Neuron (in vitro differentiated cells): ENCODE measurements around the gene TNFRSF19.
A peak's percentile ranks its signal among the peaks of the same experiment; 100 is the strongest.
"Not testable (repeated sequence)": the region's sequence is repeated elsewhere in the genome, so short reads cannot be mapped to it uniquely, and the experiment has no call there.

ENCODE experiments used
- H2AFZ ChIP-seq: one replicate; pipeline ENCODE4 v1.6.1; 2013; ENCODE audit warnings: low read depth, mild to moderate bottlenecking, inconsistent platforms, low read length, moderate library complexity
- H3K27me3 ChIP-seq: one replicate; pipeline ENCODE4 v1.6.1; 2013; ENCODE audit warnings: low read length; ENCODE audit not compliant: insufficient read depth
- H3K36me3 ChIP-seq: one replicate; pipeline ENCODE4 v1.6.1; 2013; ENCODE audit warnings: low read length; ENCODE audit not compliant: insufficient read depth
- H3K4me1 ChIP-seq: one replicate; pipeline ENCODE4 v1.6.1; 2013; ENCODE audit warnings: low read length; ENCODE audit not compliant: insufficient read depth
- H3K4me3 ChIP-seq: 2 replicates; pipeline ENCODE4 v1.5.1; 2013; ENCODE audit warnings: mild to moderate bottlenecking, low read length, moderate library complexity
- H3K9me3 ChIP-seq: one replicate; pipeline ENCODE4 v1.6.1; 2013; ENCODE audit warnings: low read length

Gene TNFRSF19

DNA sequence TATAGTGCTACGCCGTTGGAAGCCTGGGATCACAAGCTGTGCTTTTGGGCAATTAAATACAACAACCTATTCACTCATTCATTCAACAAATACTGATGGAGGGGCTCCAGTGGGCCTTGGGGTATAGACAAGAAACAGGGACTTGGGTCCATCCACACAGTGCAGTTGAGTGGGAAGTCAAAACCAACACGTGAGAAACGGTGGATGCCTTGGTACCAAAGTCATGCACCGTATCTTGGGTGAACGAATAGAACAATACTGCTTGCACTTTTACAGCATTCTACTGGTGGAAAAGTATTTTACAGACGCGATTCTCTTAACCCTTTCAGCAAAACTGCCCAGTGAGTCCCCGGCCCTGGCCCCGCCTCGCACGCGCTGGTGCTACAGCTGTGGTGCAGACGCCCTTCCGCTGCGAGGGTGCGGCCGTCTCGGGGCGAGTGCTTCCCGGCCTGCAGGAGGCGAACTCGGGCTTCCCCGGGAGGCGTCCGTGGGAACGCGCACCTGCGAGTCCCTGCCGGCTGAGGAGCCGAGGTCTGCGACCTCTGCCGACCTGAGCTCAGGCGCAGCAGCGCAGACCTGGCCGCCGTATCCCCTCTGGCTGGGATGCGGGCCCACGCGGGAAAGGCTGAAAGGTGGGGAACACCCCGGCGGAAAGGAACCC lies 8.3 kb downstream of the TNFRSF19 start:
- Histone ChIP-seq H3K4me3 (peak overlapping the region; percentile 79), H3K9me3 (no peaks in the 10 kb centered on the region), H3K27me3 (no peaks in the 10 kb centered on the region), H3K4me1 (peaks cover 8% of the 10 kb centered on the region), H3K36me3 (no peaks in the 10 kb centered on the region), H2AFZ (peak overlapping the region; percentile 94)

DNA sequence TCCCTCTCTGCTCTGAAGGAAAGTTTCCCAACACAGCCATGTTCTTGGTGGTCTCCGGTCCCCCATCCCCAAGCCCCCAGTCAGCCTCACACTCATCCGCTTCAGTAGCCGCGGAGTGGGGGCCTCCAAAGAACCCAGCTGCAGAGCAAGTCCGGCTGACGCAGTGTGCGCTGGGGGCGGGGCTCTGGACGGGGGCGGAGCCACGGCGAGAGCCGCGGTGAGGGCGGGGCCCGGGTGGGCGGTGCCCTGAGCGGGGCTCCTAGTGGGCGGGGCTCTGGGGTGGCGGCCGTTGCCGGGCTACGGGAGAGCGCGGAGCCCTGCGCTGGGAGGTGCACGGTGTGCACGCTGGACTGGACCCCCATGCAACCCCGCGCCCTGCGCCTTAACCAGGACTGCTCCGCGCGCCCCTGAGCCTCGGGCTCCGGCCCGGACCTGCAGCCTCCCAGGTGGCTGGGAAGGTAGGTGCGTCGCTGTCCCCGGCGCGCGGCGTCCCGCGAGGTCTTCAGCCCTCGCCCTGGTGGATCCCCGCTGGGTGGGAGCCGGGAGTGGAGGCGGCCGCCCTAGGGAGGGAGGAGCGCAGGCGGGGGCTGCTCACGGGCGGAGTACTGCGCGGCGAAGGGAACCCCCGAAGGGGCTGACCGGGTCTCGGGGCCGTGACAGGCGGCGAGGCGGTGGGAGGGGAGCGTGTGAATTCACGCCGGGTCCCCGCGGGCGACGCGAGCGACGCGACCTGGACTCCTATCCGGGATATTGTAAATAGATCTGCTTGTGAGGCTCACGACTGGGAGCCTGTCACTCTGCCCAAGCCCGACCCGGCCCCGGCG lies 9.1 kb downstream of the TNFRSF19 start:
- H2AFZ ChIP-seq = peak overlapping the region; percentile 94
- H3K36me3 ChIP-seq = no peaks in the 10 kb centered on the region
- H3K9me3 ChIP-seq = no peaks in the 10 kb centered on the region
- no peaks in the 10 kb centered on the region for H3K27me3 ChIP-seq
- peak overlapping the region; percentile 79 for H3K4me3 ChIP-seq
- H3K4me1 ChIP-seq = peaks cover 8% of the 10 kb centered on the region

DNA sequence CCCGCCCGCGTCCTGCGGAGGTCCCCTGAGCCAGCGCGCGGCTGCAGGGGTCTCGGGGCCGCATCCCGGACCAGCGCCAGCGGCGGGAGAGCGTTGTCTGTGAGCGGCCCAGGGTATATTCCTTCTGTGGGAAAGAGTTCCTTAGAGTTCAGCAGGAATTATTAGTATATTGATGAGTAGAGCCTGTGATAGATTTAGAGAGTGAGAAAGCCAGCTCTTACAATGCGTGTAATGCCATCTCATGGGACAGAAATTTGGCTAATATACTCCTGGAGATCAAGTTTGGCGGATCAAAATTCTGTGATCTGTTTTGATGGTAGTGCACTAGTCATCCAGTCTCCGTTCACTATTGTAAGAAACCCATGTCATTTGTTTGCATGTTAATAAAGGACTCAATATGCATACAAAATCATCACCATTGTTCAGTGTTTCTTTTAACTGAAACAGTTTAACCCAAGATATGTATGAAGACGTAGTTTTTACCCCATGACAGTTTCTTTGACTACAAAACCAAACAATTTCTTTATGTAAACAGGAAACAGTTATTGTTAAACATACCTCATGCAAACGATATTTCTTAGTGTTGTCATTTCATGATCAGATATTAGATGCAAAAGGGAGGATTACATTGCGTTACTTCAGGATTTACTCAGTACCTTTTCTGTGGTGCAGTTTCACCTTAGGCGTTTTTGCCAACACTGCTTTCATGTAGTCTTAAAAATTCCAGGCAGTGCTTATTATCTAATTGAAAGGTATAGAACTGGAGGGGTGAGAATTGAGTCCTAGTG lies 9.9 kb downstream of the TNFRSF19 start:
- no peaks in the 10 kb centered on the region for H3K27me3 ChIP-seq
- H3K36me3 ChIP-seq = no peaks in the 10 kb centered on the region
- H2AFZ ChIP-seq = peak overlapping the region; percentile 94

DNA sequence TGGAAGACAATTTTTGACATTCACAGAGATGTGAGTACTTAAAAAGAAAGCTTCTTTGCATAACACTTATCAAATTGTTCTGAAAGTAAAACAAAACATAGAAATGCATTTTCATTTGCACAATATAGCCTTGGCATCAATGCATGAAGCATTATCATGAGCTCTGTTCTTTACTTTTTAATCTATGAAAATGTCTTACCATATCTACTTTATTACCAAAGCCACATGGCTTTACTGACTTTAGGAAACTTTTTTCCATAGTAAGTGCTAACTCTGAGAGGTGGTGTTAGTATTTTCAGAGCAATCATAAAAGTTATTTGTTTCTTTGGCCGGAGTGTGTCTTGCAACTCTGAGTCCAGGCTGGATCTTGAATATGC lies 10.5 kb downstream of the TNFRSF19 start:
- Histone ChIP-seq H3K4me3 (peak overlapping the region; percentile 79), H3K36me3 (no peaks in the 10 kb centered on the region), H2AFZ (no peak overlapping the region), H3K27me3 (no peaks in the 10 kb centered on the region), H3K4me1 (peaks cover 8% of the 10 kb centered on the region), H3K9me3 (no peaks in the 10 kb centered on the region)

More for the DNA sequence above, 9.9 kb downstream of the TNFRSF19 start:
- no peaks in the 10 kb centered on the region for H3K9me3 ChIP-seq
- H3K4me1 ChIP-seq = peaks cover 8% of the 10 kb centered on the region
- peak overlapping the region; percentile 79 for H3K4me3 ChIP-seq

DNA sequence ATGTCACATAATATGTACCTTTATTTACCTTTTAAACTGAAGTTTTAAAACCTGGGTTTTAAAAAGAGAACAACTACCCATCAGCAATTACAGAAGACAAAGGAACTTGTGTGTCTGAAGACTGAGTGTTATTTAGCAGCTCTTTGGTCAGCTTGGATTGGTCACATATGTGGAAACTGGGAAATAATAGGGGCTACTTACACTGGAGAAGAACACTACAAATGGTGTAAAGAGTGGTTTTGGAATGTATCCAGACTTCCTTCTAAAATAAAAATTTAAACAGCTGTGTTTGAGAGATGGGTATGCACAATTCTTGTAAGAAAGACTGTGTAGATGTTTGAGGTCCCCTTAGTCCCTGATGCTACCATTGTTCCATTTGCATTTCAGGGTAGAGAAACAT lies 13.3 kb downstream of the TNFRSF19 start:
- Histone ChIP-seq H3K4me3 (no peak overlapping the region), H3K27me3 (no peaks in the 10 kb centered on the region), H2AFZ (no peak overlapping the region), H3K4me1 (peaks cover 8% of the 10 kb centered on the region), H3K9me3 (no peaks in the 10 kb centered on the region), H3K36me3 (no peaks in the 10 kb centered on the region)

DNA sequence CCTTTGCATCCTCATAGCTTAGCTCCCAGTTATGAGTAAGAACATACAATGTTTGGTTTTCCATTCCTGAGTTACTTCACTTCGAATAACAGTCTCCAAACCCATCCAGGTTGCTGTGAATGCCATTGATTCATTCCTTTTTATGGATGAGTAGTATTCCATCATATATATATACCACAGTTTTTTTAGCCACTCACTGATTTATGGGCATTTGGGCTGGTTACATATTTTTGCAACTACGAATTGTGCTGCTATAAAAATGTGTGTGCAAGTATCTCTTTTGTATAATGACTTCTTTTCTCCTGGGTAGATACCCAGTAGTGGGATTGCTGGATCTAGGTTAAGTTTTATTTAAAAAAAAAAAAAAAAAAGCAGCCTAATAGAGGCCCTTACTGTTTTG lies 14.1 kb downstream of the TNFRSF19 start:
- Histone ChIP-seq H3K27me3 (no peaks in the 10 kb centered on the region), H3K9me3 (no peaks in the 10 kb centered on the region), H3K36me3 (no peaks in the 10 kb centered on the region), H3K4me1 (peaks cover 8% of the 10 kb centered on the region), H2AFZ (no peak overlapping the region), H3K4me3 (no peak overlapping the region)

DNA sequence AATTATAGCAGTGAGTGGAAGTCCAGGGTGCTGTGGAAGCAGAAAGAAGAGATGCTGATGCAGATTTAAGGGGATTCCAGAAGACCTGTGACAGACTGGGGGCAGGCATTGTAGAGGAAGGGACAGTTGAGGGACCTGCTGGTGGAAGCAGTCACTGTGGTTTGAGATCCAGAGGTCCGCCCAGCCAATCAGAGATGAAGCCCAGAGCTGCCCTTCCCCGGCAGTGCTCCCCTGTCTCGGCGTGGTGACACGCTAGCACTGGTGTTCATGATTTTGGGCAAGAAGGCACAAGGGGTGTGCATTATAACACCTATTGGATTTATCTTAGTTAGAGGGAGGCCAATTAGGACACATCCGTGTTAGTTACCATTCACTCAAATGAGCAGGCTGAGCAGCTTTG lies 16.1 kb downstream of the TNFRSF19 start:
- Histone ChIP-seq H3K9me3 (no peaks in the 10 kb centered on the region), H2AFZ (no peak overlapping the region), H3K4me3 (no peak overlapping the region), H3K27me3 (no peaks in the 10 kb centered on the region), H3K4me1 (no peaks in the 10 kb centered on the region), H3K36me3 (no peaks in the 10 kb centered on the region)

DNA sequence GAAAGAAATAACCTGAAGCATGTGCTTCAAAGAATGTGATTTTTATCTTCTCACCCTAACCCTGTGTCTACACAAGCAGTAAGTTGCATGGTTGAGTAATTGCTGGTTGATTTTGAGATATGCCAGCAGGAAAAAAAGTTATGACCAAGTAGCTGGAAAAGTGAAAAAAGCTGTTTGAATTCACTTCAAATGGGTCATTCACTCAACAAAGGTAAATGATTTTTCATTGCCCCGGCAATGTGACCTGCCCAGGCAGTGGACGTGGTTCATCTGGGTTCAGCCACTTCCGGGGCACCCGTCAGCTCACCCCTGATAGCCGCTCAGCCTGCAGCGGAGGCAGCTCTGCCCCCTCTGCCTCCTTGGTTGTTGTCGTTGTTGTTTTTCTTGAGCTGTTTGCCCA lies 18.5 kb downstream of the TNFRSF19 start:
- H3K27me3 ChIP-seq = no peaks in the 10 kb centered on the region
- no peak overlapping the region for H2AFZ ChIP-seq
- H3K4me1 ChIP-seq = no peaks in the 10 kb centered on the region
- H3K36me3 ChIP-seq = no peaks in the 10 kb centered on the region
- no peak overlapping the region for H3K4me3 ChIP-seq
- peaks cover under 1% of the 10 kb centered on the region for H3K9me3 ChIP-seq

DNA sequence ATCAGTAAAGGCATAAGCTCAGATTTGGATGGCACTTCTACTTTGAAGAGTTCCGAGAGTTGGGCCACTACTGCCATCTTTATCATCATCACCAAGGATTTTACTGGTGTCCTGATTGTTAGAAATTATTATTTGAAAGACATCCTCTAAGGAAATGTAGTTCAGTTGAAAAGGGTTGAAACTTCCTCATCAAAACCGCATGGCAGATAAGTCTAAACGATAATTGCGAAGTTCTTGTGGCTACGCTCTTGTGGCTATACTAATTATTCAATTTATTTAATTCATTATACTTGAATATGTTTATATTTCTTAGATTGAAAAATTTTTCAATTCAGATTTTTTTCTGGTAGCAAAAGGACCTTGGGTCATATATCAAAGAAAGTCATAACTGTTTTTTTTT lies 22.4 kb downstream of the TNFRSF19 start:
- H2AFZ ChIP-seq = no peak overlapping the region
- H3K9me3 ChIP-seq = peaks cover 3% of the 10 kb centered on the region
- H3K27me3 ChIP-seq = no peaks in the 10 kb centered on the region
- no peak overlapping the region for H3K4me3 ChIP-seq
- H3K36me3 ChIP-seq = no peaks in the 10 kb centered on the region
- H3K4me1 ChIP-seq = no peaks in the 10 kb centered on the region

DNA sequence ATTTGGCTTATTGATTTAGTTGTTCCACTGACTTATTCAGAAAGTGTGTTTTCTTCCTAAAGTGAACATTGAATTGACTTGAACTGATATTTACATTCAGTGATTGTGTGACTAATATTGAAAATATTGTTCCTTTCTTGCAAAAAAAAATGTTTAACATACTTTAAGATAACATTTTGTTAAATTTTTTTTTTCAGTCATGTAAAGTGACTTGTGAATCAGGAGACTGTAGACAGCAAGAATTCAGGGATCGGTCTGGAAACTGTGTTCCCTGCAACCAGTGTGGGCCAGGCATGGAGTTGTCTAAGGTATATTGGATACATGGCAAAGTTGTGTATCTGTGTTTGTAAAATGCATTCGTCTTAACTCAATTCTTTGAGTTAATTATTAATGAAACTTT lies 22.9 kb downstream of the TNFRSF19 start:
- Histone ChIP-seq H3K27me3 (no peaks in the 10 kb centered on the region), H3K36me3 (no peaks in the 10 kb centered on the region), H3K9me3 (peaks cover 3% of the 10 kb centered on the region), H3K4me3 (no peak overlapping the region), H2AFZ (no peak overlapping the region), H3K4me1 (no peaks in the 10 kb centered on the region)

DNA sequence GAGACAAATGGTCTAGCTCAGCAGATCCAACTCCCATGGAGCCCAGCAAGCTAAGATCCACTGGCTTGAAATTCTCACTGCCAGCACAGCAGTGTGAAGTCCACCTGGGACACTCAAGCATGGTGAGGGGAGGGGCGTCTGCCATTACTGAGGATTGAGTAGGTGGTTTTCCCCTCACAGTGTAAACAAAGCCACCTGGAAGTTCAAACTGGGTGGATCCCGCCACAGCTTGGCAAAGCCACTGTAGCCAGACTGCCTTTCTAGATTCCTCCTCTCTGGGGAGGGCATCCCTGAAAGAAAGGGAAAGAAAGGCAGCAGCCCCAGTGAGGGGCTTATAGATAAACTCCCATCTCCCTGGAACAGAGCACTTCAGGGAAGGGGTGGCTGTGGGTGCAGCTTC lies 24.1 kb downstream of the TNFRSF19 start:
- H3K4me1 ChIP-seq, H3K36me3 ChIP-seq, H3K27me3 ChIP-seq, H2AFZ ChIP-seq, H3K9me3 ChIP-seq, H3K4me3 ChIP-seq: not testable (repeated sequence)

DNA sequence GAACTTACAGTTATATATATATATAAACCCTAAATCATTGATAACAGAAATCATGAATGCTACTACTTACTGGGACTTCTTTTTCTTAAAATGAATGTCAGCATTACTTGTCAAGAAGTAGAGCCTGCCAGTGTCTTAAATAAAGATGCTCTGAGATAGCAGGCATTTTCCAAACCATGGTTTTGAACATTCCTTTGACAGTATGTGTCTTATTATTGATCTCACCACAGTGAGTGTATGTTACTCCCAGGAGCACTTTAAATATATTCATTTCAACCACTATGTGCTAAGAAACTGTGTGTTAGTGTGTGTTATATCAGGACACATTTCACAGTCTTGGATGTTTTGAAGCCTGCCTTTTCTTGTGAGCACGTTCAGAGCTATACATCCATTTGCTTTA lies 28.2 kb downstream of the TNFRSF19 start:
- Histone ChIP-seq H2AFZ (no peak overlapping the region), H3K4me1 (no peaks in the 10 kb centered on the region), H3K27me3 (no peaks in the 10 kb centered on the region), H3K4me3 (no peak overlapping the region), H3K36me3 (no peaks in the 10 kb centered on the region), H3K9me3 (peaks cover 3% of the 10 kb centered on the region)
